Liver (tissue), 3 donors: ENCODE data around the gene RAI1.

ENCODE experiments used
- EGR1 ChIP-seq, 2 donors: IDR thresholded peaks; 2 replicates each; pipeline ENCODE4 v1.6.1; 2016 to 2018; ENCODE audit warnings: antibody characterized with exemption in 2 of 2, low read depth in 2 of 2
- FOXA1 ChIP-seq: IDR thresholded peaks from 2 replicates; pipeline ENCODE4 v1.6.1; 2016; ENCODE audit warnings: antibody characterized with exemption
- GABPA ChIP-seq, 2 donors: IDR thresholded peaks in 1 of 2; conservative IDR thresholded peaks in 1 of 2; 2 replicates each; pipeline ENCODE4 v1.6.1; 2016; ENCODE audit warnings: antibody characterized with exemption in 2 of 2, mild to moderate bottlenecking in 1 of 2, moderate library complexity in 1 of 2
- JUND ChIP-seq, 2 donors: IDR thresholded peaks; 2 replicates each; pipeline ENCODE4 v1.6.1; 2016; ENCODE audit warnings: antibody characterized with exemption in 2 of 2
- NR2F2 ChIP-seq: IDR thresholded peaks from 2 replicates; pipeline ENCODE4 v1.6.1; 2016; ENCODE audit warnings: antibody characterized with exemption
- RAD21 ChIP-seq, 2 donors: IDR thresholded peaks; 2 replicates each; pipeline ENCODE4 v1.6.1; 2016; ENCODE audit warnings: antibody characterized with exemption in 2 of 2, mild to moderate bottlenecking in 2 of 2
- RXRA ChIP-seq, 2 donors: IDR thresholded peaks; 2 replicates each; pipeline ENCODE4 v1.6.1; 2017 to 2018; ENCODE audit warnings: antibody characterized with exemption in 2 of 2, mild to moderate bottlenecking in 1 of 2
- SP1 ChIP-seq: IDR thresholded peaks from 2 replicates; pipeline ENCODE4 v1.6.1; 2018; ENCODE audit warnings: antibody characterized with exemption, mild to moderate bottlenecking
- TAF1 ChIP-seq: conservative IDR thresholded peaks from 2 replicates; pipeline ENCODE4 v1.6.1; 2016; ENCODE audit warnings: antibody characterized with exemption, mild to moderate bottlenecking
- YY1 ChIP-seq: IDR thresholded peaks from 2 replicates; pipeline ENCODE4 v1.6.1; 2016; ENCODE audit warnings: antibody characterized with exemption, mild to moderate bottlenecking
- TF ChIP-seq, protein P1 (sequence below): fragments of 150-350 bp; IDR thresholded peaks from 2 replicates; pipeline ENCODE4 v1.5.1; 2017; ENCODE audit warnings: improper control_type of control experiment, low read depth, low read length; ENCODE audit not compliant: missing input control
- TF ChIP-seq, protein P2 (sequence below): IDR thresholded peaks from 2 replicates; pipeline ENCODE4 v1.6.1; 2016; ENCODE audit warnings: antibody characterized with exemption, mild to moderate bottlenecking
- TF ChIP-seq, protein P3 (sequence below): IDR thresholded peaks from 2 replicates; pipeline ENCODE4 v1.6.1; 2016; ENCODE audit warnings: antibody characterized with exemption
- TF ChIP-seq, protein P4 (sequence below): IDR thresholded peaks from 2 replicates; pipeline ENCODE4 v1.6.1; 2016; ENCODE audit warnings: antibody characterized with exemption
- donor health status: healthy.
- donor health status: healthy.

DNA sequence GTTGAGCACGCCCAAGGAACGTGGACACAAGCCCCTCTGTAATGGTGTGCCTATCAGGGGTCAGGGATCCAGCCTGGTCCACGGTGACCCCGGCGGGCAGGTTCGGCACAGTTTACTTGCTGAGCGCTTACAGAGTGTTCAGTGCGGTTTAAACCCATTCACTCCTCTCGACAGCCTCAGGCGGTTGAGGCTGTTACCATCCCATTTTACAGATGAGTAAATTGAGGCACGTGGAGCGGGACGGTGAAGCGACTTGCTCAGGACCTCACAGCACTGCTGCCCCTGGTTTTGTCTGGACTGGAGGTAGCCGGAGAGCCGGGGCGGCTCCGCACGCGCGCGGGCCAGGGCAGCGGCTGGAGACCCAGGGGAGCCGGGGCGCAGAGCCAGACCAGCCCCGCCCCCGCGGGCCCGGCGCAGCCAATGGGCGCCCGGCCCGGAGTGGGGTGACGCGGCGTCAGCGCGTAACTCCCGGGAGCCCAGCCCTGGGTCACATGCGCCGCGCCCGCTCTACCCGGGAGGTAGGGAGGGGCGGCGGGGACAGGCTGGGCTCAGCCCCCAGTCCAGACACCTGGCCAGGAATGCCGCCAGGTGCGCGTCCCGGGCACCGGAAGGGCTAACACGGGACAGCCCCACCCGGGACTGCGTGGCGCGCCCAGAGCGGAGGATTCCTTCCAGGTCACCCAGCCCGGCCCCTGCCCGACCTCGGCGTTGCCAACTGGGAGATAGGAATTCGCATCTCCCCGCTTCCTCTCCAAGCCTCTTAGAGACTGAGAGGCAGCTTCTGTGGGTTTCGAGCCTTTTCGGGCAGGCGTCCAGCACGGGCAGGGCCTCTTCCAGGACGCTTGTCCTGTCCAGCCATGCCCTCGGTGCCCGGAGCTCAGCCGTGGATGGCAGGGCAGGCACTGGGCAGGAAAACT lies 158.8 kb downstream of the RAI1 start:
- TF ChIP-seq, protein P1, sequence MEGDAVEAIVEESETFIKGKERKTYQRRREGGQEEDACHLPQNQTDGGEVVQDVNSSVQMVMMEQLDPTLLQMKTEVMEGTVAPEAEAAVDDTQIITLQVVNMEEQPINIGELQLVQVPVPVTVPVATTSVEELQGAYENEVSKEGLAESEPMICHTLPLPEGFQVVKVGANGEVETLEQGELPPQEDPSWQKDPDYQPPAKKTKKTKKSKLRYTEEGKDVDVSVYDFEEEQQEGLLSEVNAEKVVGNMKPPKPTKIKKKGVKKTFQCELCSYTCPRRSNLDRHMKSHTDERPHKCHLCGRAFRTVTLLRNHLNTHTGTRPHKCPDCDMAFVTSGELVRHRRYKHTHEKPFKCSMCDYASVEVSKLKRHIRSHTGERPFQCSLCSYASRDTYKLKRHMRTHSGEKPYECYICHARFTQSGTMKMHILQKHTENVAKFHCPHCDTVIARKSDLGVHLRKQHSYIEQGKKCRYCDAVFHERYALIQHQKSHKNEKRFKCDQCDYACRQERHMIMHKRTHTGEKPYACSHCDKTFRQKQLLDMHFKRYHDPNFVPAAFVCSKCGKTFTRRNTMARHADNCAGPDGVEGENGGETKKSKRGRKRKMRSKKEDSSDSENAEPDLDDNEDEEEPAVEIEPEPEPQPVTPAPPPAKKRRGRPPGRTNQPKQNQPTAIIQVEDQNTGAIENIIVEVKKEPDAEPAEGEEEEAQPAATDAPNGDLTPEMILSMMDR = no peak
- TF ChIP-seq GABPA (IDR thresholded peaks at IDR 0.05 in 1 of 2, conservative IDR thresholded peaks at IDR 0.05 in 1 of 2) = peak in 1 of 2 donors; percentile 87
- TF ChIP-seq NR2F2 = peak; percentile 21
- TF ChIP-seq, protein P2, sequence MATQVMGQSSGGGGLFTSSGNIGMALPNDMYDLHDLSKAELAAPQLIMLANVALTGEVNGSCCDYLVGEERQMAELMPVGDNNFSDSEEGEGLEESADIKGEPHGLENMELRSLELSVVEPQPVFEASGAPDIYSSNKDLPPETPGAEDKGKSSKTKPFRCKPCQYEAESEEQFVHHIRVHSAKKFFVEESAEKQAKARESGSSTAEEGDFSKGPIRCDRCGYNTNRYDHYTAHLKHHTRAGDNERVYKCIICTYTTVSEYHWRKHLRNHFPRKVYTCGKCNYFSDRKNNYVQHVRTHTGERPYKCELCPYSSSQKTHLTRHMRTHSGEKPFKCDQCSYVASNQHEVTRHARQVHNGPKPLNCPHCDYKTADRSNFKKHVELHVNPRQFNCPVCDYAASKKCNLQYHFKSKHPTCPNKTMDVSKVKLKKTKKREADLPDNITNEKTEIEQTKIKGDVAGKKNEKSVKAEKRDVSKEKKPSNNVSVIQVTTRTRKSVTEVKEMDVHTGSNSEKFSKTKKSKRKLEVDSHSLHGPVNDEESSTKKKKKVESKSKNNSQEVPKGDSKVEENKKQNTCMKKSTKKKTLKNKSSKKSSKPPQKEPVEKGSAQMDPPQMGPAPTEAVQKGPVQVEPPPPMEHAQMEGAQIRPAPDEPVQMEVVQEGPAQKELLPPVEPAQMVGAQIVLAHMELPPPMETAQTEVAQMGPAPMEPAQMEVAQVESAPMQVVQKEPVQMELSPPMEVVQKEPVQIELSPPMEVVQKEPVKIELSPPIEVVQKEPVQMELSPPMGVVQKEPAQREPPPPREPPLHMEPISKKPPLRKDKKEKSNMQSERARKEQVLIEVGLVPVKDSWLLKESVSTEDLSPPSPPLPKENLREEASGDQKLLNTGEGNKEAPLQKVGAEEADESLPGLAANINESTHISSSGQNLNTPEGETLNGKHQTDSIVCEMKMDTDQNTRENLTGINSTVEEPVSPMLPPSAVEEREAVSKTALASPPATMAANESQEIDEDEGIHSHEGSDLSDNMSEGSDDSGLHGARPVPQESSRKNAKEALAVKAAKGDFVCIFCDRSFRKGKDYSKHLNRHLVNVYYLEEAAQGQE = peak; percentile 58
- TF ChIP-seq SP1 = peak; percentile 81
- TF ChIP-seq, protein P3, sequence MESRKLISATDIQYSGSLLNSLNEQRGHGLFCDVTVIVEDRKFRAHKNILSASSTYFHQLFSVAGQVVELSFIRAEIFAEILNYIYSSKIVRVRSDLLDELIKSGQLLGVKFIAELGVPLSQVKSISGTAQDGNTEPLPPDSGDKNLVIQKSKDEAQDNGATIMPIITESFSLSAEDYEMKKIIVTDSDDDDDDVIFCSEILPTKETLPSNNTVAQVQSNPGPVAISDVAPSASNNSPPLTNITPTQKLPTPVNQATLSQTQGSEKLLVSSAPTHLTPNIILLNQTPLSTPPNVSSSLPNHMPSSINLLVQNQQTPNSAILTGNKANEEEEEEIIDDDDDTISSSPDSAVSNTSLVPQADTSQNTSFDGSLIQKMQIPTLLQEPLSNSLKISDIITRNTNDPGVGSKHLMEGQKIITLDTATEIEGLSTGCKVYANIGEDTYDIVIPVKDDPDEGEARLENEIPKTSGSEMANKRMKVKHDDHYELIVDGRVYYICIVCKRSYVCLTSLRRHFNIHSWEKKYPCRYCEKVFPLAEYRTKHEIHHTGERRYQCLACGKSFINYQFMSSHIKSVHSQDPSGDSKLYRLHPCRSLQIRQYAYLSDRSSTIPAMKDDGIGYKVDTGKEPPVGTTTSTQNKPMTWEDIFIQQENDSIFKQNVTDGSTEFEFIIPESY = no peak
- TF ChIP-seq EGR1 (IDR thresholded peaks at IDR 0.05; ENCODE audit: low read depth in 2 of 2) = peak in 1 of 2 donors; percentile 52
- no peak for TF ChIP-seq TAF1
- TF ChIP-seq RAD21 (IDR thresholded peaks at IDR 0.05) = peak in 1 of 2 donors; percentile 55
- TF ChIP-seq FOXA1 = peak; percentile 10
- no peak for TF ChIP-seq JUND (IDR thresholded peaks at IDR 0.05)
- TF ChIP-seq YY1 = peak; percentile 52
- peak; percentile 79 to 80 for TF ChIP-seq RXRA (IDR thresholded peaks at IDR 0.05)
- TF ChIP-seq, protein P4, sequence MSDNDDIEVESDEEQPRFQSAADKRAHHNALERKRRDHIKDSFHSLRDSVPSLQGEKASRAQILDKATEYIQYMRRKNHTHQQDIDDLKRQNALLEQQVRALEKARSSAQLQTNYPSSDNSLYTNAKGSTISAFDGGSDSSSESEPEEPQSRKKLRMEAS = peak; percentile 26
